Measurements from ENCODE around the gene ABHD8.

Gene ABHD8

GRCh38 chr19:17266026-17266425 is 37.2 kb downstream of the ABHD8 start:
- DNase-seq (ENCODE audit: low spot score): no peak

DNA sequence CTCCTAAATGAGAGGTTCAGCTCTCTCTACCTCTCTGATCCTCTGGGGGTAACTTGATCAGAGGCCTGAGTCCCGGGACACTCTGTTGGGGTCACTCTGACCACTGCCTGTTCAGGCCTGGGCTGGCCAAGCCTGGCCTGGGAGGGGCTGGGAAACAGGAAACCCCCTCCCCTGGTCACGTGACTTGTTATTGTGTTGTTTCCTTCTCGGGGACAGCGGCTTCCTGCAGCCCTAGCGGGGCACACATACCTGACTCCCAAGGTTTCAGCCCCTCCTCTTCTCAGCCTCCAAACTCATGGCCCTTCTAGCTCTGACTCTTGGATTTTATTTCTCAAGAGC is 38.6 kb downstream of the ABHD8 start, which contains the start of gene USHBP1:
USHBP1 (minus strand) TSS at position 105 of the 339 bp plus-strand sequence. CDS start 446 bp downstream, outside the sequence.
- no peak for DNase-seq (ENCODE audit: low spot score)

DNA sequence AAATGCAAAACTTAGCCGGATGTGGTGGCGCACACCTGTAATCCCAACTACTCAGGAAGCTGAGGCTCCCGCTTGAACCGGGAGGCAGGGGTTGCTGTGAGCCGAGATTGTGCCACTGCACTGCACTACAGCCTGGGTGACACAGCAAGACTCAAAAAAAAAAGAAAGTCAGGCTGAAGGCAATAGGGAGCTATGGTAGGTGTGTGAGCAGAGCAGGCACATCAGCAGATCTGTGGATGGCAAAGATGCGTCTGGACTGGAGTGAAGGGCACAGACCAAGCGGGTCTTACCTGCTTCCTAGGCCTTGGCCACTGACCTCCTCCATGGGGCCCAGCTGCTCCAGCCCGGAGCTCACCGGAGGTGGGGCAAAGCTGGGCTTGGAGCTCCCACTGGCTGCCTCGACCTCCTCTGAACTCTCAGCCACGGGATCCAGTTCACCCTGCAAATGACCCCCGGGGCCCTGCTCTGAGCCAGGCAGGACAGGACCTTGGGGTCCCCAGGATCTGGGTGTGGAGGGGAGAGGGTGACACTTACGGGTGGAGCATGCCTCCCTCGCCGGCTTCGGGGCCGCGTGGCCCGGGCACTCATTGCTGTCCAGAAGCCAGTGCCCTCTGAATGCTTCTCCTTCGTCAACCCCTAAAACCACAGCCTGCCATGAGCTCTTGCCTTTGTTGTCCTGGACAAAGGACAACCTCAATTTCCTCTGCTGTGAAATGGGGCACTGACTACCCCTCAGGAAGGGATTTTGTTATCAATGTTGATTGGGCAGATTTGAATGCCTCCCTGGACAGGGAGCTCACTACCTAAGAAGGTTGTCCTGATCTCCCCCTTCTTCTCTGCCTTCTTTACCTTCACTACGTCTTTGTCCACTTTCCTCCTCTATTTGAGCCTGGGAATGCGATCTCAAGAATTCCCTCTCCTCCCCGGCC is 39.2 kb downstream of the ABHD8 start:
- DNase-seq (ENCODE audit: low spot score): no peak

GRCh38 chr19:17262557-17262956 is 40.7 kb downstream of the ABHD8 start:
- DNase-seq (ENCODE audit: low spot score): no peak

GRCh38 chr19:17260842-17261325 is 42.3 kb downstream of the ABHD8 start:
- peak; percentile 94 for DNase-seq (ENCODE audit: low spot score)

GRCh38 chr19:17259934-17260333 is 43.3 kb downstream of the ABHD8 start:
- no peak for DNase-seq (ENCODE audit: low spot score)

- DNase-seq (ENCODE audit: low spot score): no peak
These were observed 44.0 kb downstream of the ABHD8 start for GRCh38 chr19:17259118-17259780.

DNA sequence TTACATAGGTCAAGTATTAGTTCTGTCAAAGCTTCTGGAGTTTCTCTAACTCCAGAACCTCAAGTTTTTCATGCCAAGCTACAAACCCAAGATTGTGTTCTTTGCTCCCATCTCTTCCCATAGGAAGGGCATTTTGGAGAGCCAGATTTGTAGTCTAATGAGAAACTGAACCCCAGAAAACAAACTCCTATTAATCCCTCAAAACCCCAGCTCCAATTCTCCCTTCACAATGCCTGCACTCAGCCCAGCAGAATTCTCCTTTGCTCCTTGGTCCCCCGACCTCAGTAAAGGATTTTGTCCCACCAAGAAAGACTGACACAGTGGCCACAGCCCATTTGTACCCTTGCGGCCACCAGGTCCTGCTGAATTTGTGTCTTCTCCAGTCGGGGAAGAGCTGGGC is 47.1 kb downstream of the ABHD8 start:
- no peak for DNase-seq (ENCODE audit: low spot score)

DNA sequence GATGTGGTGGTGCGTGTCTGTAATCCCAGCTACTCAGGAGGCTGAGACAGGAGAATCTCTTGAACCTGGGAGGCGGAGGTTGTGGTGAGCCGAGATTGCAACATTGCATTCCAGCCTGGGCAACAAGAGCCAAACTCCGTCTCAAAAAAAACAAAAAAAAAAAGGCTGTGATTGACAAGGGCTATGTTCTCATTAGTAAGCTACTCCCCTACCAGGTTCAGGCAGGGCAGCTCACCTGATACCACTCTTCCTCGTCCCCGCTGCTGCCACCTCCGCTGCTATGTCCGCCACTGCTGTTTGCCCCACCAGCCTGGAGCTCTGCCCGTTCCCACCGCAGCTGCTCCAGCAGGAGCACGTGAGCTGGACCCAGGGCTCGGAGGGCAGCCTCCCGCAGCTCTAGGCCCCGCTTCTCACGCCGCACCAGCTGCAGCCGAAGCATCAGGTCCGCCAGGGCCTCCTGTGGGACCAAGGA is 48.0 kb downstream of the ABHD8 start:
- no peak for DNase-seq (ENCODE audit: low spot score)

DNA sequence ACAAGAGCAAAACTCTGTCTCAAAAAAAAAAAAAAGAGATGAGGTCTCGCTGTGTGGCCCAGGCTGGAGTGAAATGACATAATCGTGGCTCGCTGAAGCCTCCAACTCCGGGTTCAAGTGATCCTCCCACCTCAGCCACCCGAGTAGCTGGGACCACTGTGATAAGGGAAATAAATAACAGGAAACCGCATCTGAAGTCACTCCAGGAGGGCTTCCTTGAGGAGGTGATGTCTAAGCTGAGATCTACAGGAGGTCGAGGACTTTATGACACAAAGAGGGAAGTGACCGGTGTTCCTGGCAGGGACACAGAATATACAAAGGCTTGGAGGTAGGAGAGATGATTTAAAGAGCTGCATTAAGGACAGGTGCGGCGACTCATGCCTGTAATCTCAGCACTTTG is 48.6 kb downstream of the ABHD8 start:
- DNase-seq (ENCODE audit: low spot score): no peak

GRCh38 chr19:17249887-17250548 is 53.2 kb downstream of the ABHD8 start:
- no peak for DNase-seq (ENCODE audit: low spot score)

- DNase-seq (ENCODE audit: low spot score): no peak
These were observed 55.0 kb downstream of the ABHD8 start for GRCh38 chr19:17248011-17248776.

GRCh38 chr19:17246681-17247425 is 56.4 kb downstream of the ABHD8 start:
- no peak for DNase-seq (ENCODE audit: low spot score)

DNA sequence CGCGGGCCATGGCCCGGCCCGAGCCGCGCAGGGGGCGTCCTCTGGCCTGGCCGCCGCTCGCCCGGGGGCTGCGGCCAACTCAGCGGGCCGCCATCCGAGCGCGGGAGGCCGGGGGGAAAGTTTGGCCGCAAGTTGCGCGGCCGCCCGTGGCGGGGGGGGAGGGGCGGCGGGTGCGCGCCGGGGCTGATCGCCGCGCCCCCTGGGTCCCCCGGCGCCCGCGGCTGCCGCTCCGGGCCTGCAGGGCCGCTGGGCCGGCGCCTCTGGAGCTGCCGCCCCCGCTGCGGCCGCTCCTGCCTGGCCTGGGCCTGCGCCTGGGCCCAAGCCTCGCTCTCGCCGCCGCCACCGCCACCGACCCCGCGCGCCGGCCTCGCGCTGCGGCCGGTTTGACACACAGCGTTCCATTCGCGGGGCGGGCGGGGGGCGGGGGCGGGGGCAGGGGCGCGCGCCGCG is 57.7 kb downstream of the ABHD8 start, which contains the start of gene NR2F6:
NR2F6 (minus strand) TSS at position 385 of the 450 bp plus-strand sequence. CDS start 699 bp downstream, outside the sequence.
- no peak for DNase-seq (ENCODE audit: low spot score)

DNA sequence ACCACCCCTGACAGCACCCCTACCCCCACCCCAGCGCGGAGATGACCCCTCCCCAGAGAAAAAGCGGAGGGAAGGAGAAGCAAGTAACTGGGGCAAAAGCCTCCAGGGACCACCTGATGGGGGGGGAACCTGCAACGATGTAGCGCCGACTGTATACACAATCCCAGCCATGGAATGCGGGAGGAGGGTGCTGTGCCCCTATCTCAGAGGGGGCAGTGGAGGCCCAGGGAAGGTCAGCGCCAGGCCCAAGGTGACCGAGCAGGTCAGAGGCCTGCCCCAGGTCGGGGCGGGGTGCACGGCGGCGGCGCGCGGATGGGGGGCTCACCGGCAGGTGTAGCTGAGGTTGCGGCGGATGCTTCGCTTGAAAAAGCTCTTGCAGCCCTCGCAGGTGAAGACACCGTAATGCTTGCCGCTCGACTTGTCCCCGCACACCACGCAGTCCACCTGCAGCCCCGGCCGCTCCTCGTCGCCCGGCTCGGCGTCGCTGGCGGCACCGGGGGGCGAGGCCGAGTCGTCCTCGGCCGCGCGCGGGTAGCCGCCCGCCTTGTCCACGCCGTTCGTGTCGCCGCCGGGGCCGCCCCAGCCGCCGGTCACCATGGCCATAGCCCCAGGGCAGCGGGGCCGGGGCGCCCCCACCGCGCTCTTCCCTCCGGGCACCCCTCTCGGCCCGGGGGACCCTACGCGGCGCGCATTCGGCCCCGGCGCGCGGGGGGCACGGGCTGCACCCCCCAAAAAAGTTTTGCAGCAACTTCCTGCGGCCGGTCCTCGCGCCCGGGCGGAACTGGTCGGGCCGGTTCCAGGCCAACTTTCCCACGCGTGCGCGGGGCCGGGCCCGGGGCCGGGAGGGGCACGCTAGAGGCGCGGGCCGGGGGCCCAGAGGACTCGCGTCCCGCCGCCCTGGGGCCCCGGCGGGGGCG is 58.3 kb downstream of the ABHD8 start:
- DNase-seq (ENCODE audit: low spot score): no peak

DNA sequence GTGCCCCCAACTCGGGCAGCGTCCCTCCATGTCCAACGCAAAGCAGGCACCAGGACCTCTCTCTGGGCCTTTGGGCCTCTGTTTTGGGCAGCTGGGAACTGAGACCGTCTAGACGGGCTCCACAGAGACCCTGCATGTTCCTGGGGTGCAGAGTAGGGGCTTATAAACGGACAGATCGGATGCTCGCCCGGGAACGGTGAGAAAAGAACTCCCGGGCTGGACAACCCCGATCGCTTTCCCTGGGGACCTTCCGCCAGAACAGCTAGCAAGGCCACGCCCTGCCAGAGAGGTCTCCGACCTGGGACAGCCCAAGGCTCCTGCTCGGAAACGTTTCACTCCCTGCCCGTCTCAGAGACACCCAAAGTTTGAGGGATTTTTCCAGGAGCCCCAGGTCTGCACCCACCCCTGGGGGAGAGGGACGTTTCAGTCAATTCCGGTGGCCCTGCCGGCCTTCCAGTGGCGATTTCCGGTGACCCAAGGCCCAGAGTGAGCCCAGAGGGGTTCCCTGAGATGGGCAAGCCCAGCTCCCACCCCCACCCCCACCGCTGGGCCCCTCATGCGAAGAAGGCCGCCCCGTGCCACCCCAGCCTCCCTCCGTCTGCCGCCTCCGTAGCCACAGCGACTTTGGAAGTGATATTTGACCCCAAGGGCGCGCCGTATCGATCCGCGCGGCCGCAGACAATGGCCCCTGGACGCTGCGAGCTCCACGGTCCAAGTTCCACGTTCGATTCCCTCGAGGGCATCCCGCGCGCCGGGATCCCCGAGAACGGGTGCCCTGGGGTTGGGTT is 59.2 kb downstream of the ABHD8 start:
- DNase-seq (ENCODE audit: low spot score): no peak

- DNase-seq (ENCODE audit: low spot score): no peak
These were observed 59.9 kb downstream of the ABHD8 start for GRCh38 chr19:17243211-17243829.

- no peak for DNase-seq (ENCODE audit: low spot score)
These were observed 60.6 kb downstream of the ABHD8 start for GRCh38 chr19:17242431-17243208.
